HepG2 (cell line): ENCODE measurements around the gene IL1RL2. TPM values are rescaled to one million over a fixed set of nuclear protein-coding genes. Genes with fewer than 3 reads are reported as not detected.
A peak's percentile ranks its signal among the peaks of the same experiment; 100 is the strongest.

Source experiments
- ARID2 ChIP-seq: sonication (generic); formaldehyde crosslinking; IDR thresholded peaks from 2 replicates; pipeline ENCODE4 v1.8.1; 2022; ENCODE audit warnings: mild to moderate bottlenecking, missing genetic modification reagents, borderline replicate concordance
- BORCS8-MEF2B ChIP-seq: sonication (generic); formaldehyde crosslinking; IDR thresholded peaks from 2 replicates; pipeline ENCODE4 v1.8.0; 2022; ENCODE audit warnings: mild to moderate bottlenecking, missing genetic modification reagents
- DBP ChIP-seq: sonication (generic); formaldehyde crosslinking; IDR thresholded peaks from 2 replicates; pipeline ENCODE4 v1.4.0; 2020; ENCODE audit warnings: missing genetic modification reagents; ENCODE audit errors: not compliant biosample characterization
- HMGA1 ChIP-seq: sonication (generic); formaldehyde crosslinking; conservative IDR thresholded peaks from 2 replicates; pipeline ENCODE4 v1.4.0; 2020; ENCODE audit warnings: missing genetic modification reagents
- HNF1A ChIP-seq, 2 experiments: sonication (generic) in 1 of 2; formaldehyde crosslinking in 1 of 2; IDR thresholded peaks; 2 replicates each; pipeline versions ENCODE4 v1.4.0 to v1.6.1; 2016 to 2020; ENCODE audit warnings: borderline replicate concordance in 1 of 2, low read depth in 1 of 2, mild to moderate bottlenecking in 1 of 2, missing genetic modification reagents in 1 of 2
- JUND ChIP-seq: sonication (generic); formaldehyde crosslinking; IDR thresholded peaks from 2 replicates; pipeline ENCODE4 v1.8.0; 2022; ENCODE audit warnings: mild to moderate bottlenecking, missing genetic modification reagents
- KDM5B ChIP-seq: sonication (generic); formaldehyde crosslinking; IDR thresholded peaks from 2 replicates; pipeline ENCODE4 v1.4.0; 2020; ENCODE audit warnings: missing genetic modification reagents, mild to moderate bottlenecking, borderline replicate concordance
- NCOA5 ChIP-seq: sonication (generic); formaldehyde crosslinking; IDR thresholded peaks from 2 replicates; pipeline ENCODE4 v1.4.0; 2020; ENCODE audit warnings: missing genetic modification reagents
- NR2F1 ChIP-seq, 2 experiments: fragments of 450-650 bp in 1 of 2; formaldehyde crosslinking in 1 of 2; IDR thresholded peaks; 2 replicates each; pipeline versions ENCODE4 v1.5.0 to v1.6.1; 2016 to 2020; ENCODE audit warnings: mild to moderate bottlenecking in 1 of 2, missing compliant biosample characterization in 1 of 2, missing genetic modification reagents in 1 of 2, moderate library complexity in 1 of 2
- REPIN1 ChIP-seq: sonication (generic); formaldehyde crosslinking; IDR thresholded peaks from 2 replicates; pipeline ENCODE4 v1.8.0; 2022; ENCODE audit warnings: missing genetic modification reagents, low read depth, mild to moderate bottlenecking, borderline replicate concordance
- TCF7 ChIP-seq: sonication (generic); IDR thresholded peaks from 2 replicates; pipeline ENCODE4 v1.6.1; 2016; ENCODE audit warnings: antibody characterized with exemption, low read depth
- TFDP1 ChIP-seq: IDR thresholded peaks from 2 replicates; pipeline ENCODE4 v1.6.1; 2016; ENCODE audit warnings: missing compliant biosample characterization, missing genetic modification reagents, borderline replicate concordance
- ZBTB1 ChIP-seq: sonication (generic); formaldehyde crosslinking; IDR thresholded peaks from 2 replicates; pipeline ENCODE4 v1.4.0; 2020; ENCODE audit warnings: missing genetic modification reagents, borderline replicate concordance
- ZFP36L2 ChIP-seq: sonication (generic); formaldehyde crosslinking; IDR thresholded peaks from 2 replicates; pipeline ENCODE4 v1.4.0; 2020; ENCODE audit warnings: missing genetic modification reagents
- ZFYVE20 ChIP-seq: sonication (generic); formaldehyde crosslinking; IDR thresholded peaks from 2 replicates; pipeline ENCODE4 v1.8.0; 2023; ENCODE audit warnings: low read depth, mild to moderate bottlenecking, moderate library complexity, missing genetic modification reagents, borderline replicate concordance
- ZNF225 ChIP-seq: sonication (generic); formaldehyde crosslinking; IDR thresholded peaks from 2 replicates; pipeline ENCODE4 v1.4.0; 2020; ENCODE audit warnings: mild to moderate bottlenecking, missing genetic modification reagents
- ZNF761 ChIP-seq: sonication (generic); formaldehyde crosslinking; conservative IDR thresholded peaks from 2 replicates; pipeline ENCODE4 v1.4.0; 2020; ENCODE audit warnings: mild to moderate bottlenecking, missing genetic modification reagents
- ZNF768 ChIP-seq: sonication (generic); formaldehyde crosslinking; IDR thresholded peaks from 2 replicates; pipeline ENCODE4 v1.4.0; 2020; ENCODE audit warnings: missing genetic modification reagents
- ZNF883 ChIP-seq: sonication (generic); formaldehyde crosslinking; IDR thresholded peaks from 2 replicates; pipeline ENCODE4 v1.5.1; 2020; ENCODE audit warnings: mild to moderate bottlenecking, missing genetic modification reagents; ENCODE audit errors: not compliant biosample characterization
- ZUFSP ChIP-seq: sonication (generic); formaldehyde crosslinking; IDR thresholded peaks from 2 replicates; pipeline ENCODE4 v1.9.0; 2021; ENCODE audit warnings: missing genetic modification reagents, mild to moderate bottlenecking, borderline replicate concordance
- polyA plus RNA-seq, 8 experiments: library from polyadenylated mRNA; depleted of rRNA in 3 of 8; stranded (reverse) in 7 of 8; unstranded in 1 of 8; fragments of >200 nt; fragmentation: Illumina TruSeq in 4 of 8; extraction: Trizol in 4 of 8; gene quantifications; 2 replicates each; pipeline versions ENCODE4 v1.2.1 to v1.2.3, GENCODE V29; 2011 to 2016; ENCODE audit warnings: low read depth in 4 of 8, missing spikeins in 1 of 8, mixed read lengths in 1 of 8; ENCODE audit not compliant: insufficient read depth in 1 of 8
- total RNA-seq, 5 experiments: library from RNA; depleted of rRNA; stranded (reverse); fragments of >200 nt; fragmentation: Illumina TruSeq; extraction: Trizol; gene quantifications; 2 replicates each; pipeline ENCODE4 v1.2.3, GENCODE V29; 2016; ENCODE audit warnings: low read depth in 1 of 5

Gene IL1RL2
- total and polyA plus RNA-seq, 2 of the 13 experiments (the other 11 are each of a cell fraction or from before 2014, with no cell fraction given) = 0.03 TPM; not detected in 1

- TF ChIP-seq HNF1A (IDR thresholded peaks at IDR 0.05; ENCODE audit: low read depth) = no peak
- 0 out of 2 replicates have a peak, but pooled peaks have one; percentile 26 for TF ChIP-seq HNF1A (CRISPR knock-in tag; IDR thresholded peaks at IDR 0.05; ENCODE audit: borderline replicate concordance)
- TF ChIP-seq ZUFSP = no peak
- TF ChIP-seq ZNF768 (CRISPR knock-in tag) = no peak
- no peak for TF ChIP-seq ZNF883 (CRISPR knock-in tag)
- 0 out of 2 replicates have a peak, but pooled peaks have one; percentile 21 for TF ChIP-seq REPIN1
- no peak for TF ChIP-seq NCOA5 (CRISPR knock-in tag)
- TF ChIP-seq JUND = no peak
- peak; percentile 47; the same call in 1 of the 2 replicates for TF ChIP-seq KDM5B
- no peak for TF ChIP-seq NR2F1 (CRISPR knock-in tag; IDR thresholded peaks at IDR 0.05)
- TF ChIP-seq DBP = no peak
- TF ChIP-seq BORCS8-MEF2B (CRISPR knock-in tag) = peak; percentile 46; the same call in 1 of the 2 replicates
- TF ChIP-seq ARID2 = no peak
- no peak for TF ChIP-seq ZFP36L2 (CRISPR knock-in tag)
- peak; percentile 13; the same call in 1 of the 2 replicates for TF ChIP-seq TCF7
- 0 out of 2 replicates have a peak, but pooled peaks have one; percentile 53 for TF ChIP-seq ZNF225 (CRISPR knock-in tag)
- no peak for TF ChIP-seq ZBTB1 (CRISPR knock-in tag)
- peak; percentile 30; the same call in 1 of the 2 replicates for TF ChIP-seq TFDP1 (CRISPR knock-in tag)
- no peak for TF ChIP-seq HMGA1 (CRISPR knock-in tag)
- TF ChIP-seq ZNF761 (CRISPR knock-in tag) = no peak
- TF ChIP-seq ZFYVE20 (CRISPR knock-in tag) = no peak
Measured at GRCh38 chr2:102251042-102251848, 64.4 kb downstream of the IL1RL2 start (continued).
